A673 (cell line): Measurements from ENCODE around the gene HLA-DQA1. TPM values are rescaled to one million over a fixed set of nuclear protein-coding genes. Genes with fewer than 3 reads are reported as not detected.

ENCODE experiments used
- BruUV-seq: library from RNA; stranded (reverse); fragments of 400-500 nt; replicated peaks from 2 replicates; lab custom pipeline; 2021; lab: Mats Ljungman, UMichigan
- CTCF ChIA-PET: fragments of 300-600 bp; sonication (Branson Sonifier 250); formaldehyde crosslinking; loops from one replicate; lab custom pipeline; 2022; ENCODE audit warnings: antibody characterized with exemption; lab: Charles Lee
- POLR2A ChIA-PET: fragments of 300-600 bp; sonication (Branson Sonifier 250); formaldehyde crosslinking; loops from one replicate; lab custom pipeline; 2022; ENCODE audit warnings: antibody characterized with exemption; ENCODE audit not compliant: low non-redundant PET; lab: Charles Lee
- DNase-seq: peaks from one replicate; pipeline ENCODE4 v3.0.0-alpha.2; 2015; ENCODE audit warnings: low spot score
- H3K27ac ChIP-seq: fragments of 200-600 bp; sonication (generic); 2 replicates; pipeline ENCODE4 v1.5.1; 2016; ENCODE audit warnings: mixed run types, low read depth, mild to moderate bottlenecking, mixed read lengths, antibody characterized with exemption, low read length; ENCODE audit not compliant: poor library complexity, severe bottlenecking
- H3K27me3 ChIP-seq: fragments of 200-600 bp; sonication (generic); replicated peaks from 2 replicates; pipeline ENCODE4 v1.6.1; 2017; ENCODE audit warnings: mixed run types, low read depth, mild to moderate bottlenecking, mixed read lengths, antibody characterized with exemption, low read length; ENCODE audit not compliant: insufficient read depth, poor library complexity
- H3K36me3 ChIP-seq: fragments of 200-600 bp; sonication (generic); 2 replicates; pipeline ENCODE4 v1.6.1; 2016; ENCODE audit warnings: mixed run types, mild to moderate bottlenecking, mixed read lengths, antibody characterized with exemption, low read length; ENCODE audit not compliant: insufficient read depth, poor library complexity, severe bottlenecking
- H3K4me1 ChIP-seq: fragments of 200-600 bp; sonication (generic); 2 replicates; pipeline ENCODE4 v1.6.1; 2017; ENCODE audit warnings: mixed run types, mild to moderate bottlenecking, mixed read lengths, antibody characterized with exemption, low read length; ENCODE audit not compliant: insufficient read depth, poor library complexity, severe bottlenecking
- H3K4me3 ChIP-seq: fragments of 200-600 bp; sonication (generic); 2 replicates; pipeline ENCODE4 v1.5.1; 2016; ENCODE audit warnings: low read depth, mixed run types, mild to moderate bottlenecking, mixed read lengths, low read length; ENCODE audit not compliant: poor library complexity, severe bottlenecking
- H3K9me3 ChIP-seq: fragments of 200-600 bp; sonication (generic); 2 replicates; pipeline ENCODE4 v1.6.1; 2016; ENCODE audit warnings: mixed run types, low read depth, mild to moderate bottlenecking, mixed read lengths, antibody characterized with exemption, low read length; ENCODE audit not compliant: poor library complexity, severe bottlenecking
- EZH2 ChIP-seq: fragments of 200-600 bp; sonication (generic); IDR thresholded peaks from 2 replicates; pipeline ENCODE4 v1.6.1; 2017; ENCODE audit warnings: borderline replicate concordance, low read depth, mild to moderate bottlenecking, mixed read lengths, antibody characterized with exemption, low read length; ENCODE audit not compliant: poor library complexity, severe bottlenecking
- intact Hi-C: fragments of 100-400 bp; cut with micrococcal nuclease; formaldehyde crosslinking; loops from one replicate; pipeline ENCODE4 v1.10.0; 2022; ENCODE audit not compliant: unreplicated experiment
- total RNA-seq: library from RNA; stranded (reverse); gene quantifications from 2 replicates; pipeline ENCODE4 v1.2.3, GENCODE V29; 2021
- TF ChIP-seq, protein P1 (sequence below): fragments of 300-800, 200-600 bp; sonication (generic); conservative IDR thresholded peaks from 2 replicates; pipeline ENCODE4 v1.5.1; 2017; ENCODE audit warnings: low read depth, mild to moderate bottlenecking, antibody characterized with exemption, low read length, moderate library complexity, mixed read lengths

The HLA-DQA1 gene
- total RNA-seq, 1 experiment from 2014 or later = not detected

GRCh38 chr6:32689531-32690501 is 52.6 kb downstream of the HLA-DQA1 start:
- intact Hi-C loops = no loop called here
- no peaks in the 10 kb centered on the region for H3K4me1 ChIP-seq
- BruUV-seq = no TSS peak
- ChIA-PET CTCF (no interaction called here), POLR2A (no interaction called here)
- H3K9me3 ChIP-seq = no peaks in the 10 kb centered on the region
- no peak for DNase-seq
- H3K36me3 ChIP-seq = no peaks in the 10 kb centered on the region
- H3K27ac ChIP-seq = no peak overlapping the region
- TF ChIP-seq, protein P1, sequence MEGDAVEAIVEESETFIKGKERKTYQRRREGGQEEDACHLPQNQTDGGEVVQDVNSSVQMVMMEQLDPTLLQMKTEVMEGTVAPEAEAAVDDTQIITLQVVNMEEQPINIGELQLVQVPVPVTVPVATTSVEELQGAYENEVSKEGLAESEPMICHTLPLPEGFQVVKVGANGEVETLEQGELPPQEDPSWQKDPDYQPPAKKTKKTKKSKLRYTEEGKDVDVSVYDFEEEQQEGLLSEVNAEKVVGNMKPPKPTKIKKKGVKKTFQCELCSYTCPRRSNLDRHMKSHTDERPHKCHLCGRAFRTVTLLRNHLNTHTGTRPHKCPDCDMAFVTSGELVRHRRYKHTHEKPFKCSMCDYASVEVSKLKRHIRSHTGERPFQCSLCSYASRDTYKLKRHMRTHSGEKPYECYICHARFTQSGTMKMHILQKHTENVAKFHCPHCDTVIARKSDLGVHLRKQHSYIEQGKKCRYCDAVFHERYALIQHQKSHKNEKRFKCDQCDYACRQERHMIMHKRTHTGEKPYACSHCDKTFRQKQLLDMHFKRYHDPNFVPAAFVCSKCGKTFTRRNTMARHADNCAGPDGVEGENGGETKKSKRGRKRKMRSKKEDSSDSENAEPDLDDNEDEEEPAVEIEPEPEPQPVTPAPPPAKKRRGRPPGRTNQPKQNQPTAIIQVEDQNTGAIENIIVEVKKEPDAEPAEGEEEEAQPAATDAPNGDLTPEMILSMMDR = no peak
- TF ChIP-seq EZH2 = no peak
- H3K4me3 ChIP-seq = no peak overlapping the region
- H3K27me3 ChIP-seq = peaks cover 42% of the 10 kb centered on the region

DNA sequence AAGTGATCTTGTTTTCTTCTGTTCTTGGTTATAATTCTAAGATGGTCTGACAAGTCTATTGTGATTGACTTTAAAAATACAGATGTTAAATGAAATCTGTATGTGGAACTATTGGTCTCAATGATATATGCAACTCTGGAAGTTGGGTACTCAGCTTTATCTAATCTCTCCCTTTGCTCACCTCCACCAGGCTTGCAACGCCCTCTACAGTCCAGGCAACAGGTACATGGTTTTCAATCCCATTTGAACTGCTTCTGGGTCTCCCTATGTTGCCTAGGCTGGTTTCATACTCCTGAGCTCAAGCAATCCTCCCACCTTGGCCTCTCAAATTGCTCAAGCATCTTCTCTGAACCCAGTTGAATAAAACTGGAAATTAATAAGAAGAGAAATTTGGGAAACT is 54.8 kb downstream of the HLA-DQA1 start:
- POLR2A ChIA-PET = no interaction called here
- no peaks in the 10 kb centered on the region for H3K36me3 ChIP-seq
- CTCF ChIA-PET = no interaction called here
- no peak overlapping the region for H3K4me3 ChIP-seq
- TF ChIP-seq, protein P1 = peak; percentile 38
- no peak for TF ChIP-seq EZH2
- peaks cover 32% of the 10 kb centered on the region for H3K27me3 ChIP-seq
- intact Hi-C loops = no loop called here
- DNase-seq = peak; percentile 22
- no peak overlapping the region for H3K27ac ChIP-seq
- BruUV-seq = no TSS peak
- no peaks in the 10 kb centered on the region for H3K9me3 ChIP-seq
- no peaks in the 10 kb centered on the region for H3K4me1 ChIP-seq

Other genes starting within 250 kb of the HLA-DQA1 start
- gene BTNL2, start 230.2 kb upstream of the HLA-DQA1 start, total RNA-seq = not detected in 2 replicates
- gene HLA-DRA, start 197.5 kb upstream of the HLA-DQA1 start, total RNA-seq = not detected in 2 replicates
- gene HLA-DRB5, start 107.1 kb upstream of the HLA-DQA1 start, total RNA-seq = not detected in 2 replicates
- not detected in 2 replicates for gene HLA-DRB1, start 47.6 kb upstream of the HLA-DQA1 start, total RNA-seq
- gene HLA-DQB1, start 29.3 kb downstream of the HLA-DQA1 start, total RNA-seq = not detected in 2 replicates
- gene HLA-DQA2, start 104.0 kb downstream of the HLA-DQA1 start, total RNA-seq = not detected in 2 replicates
- not detected in 2 replicates for gene HLA-DQB2, start 126.1 kb downstream of the HLA-DQA1 start, total RNA-seq
- 2.0 and 2.8 TPM in 2 replicates for gene HLA-DOB, start 179.6 kb downstream of the HLA-DQA1 start, total RNA-seq
- gene TAP2, start 201.3 kb downstream of the HLA-DQA1 start, total RNA-seq = 39.2 and 46.5 TPM in 2 replicates
- 20.2 and 21.8 TPM in 2 replicates for gene PSMB8, start 206.6 kb downstream of the HLA-DQA1 start, total RNA-seq
- 11.7 and 12.3 TPM in 2 replicates for gene TAP1, start 216.3 kb downstream of the HLA-DQA1 start, total RNA-seq
- gene PSMB9, start 216.8 kb downstream of the HLA-DQA1 start, total RNA-seq = 4.3 and 6.8 TPM in 2 replicates